ENCODE data around the gene CREB1. TPM values are rescaled to one million over a fixed set of nuclear protein-coding genes. Genes with fewer than 3 reads are reported as not detected.

CREB1 gene
- total and polyA plus RNA-seq, 10 of the 15 experiments (the other 5 are each of a cell fraction or from before 2014, with no cell fraction given), result 13.4 to 76.9 (median 39.5) TPM

DNA sequence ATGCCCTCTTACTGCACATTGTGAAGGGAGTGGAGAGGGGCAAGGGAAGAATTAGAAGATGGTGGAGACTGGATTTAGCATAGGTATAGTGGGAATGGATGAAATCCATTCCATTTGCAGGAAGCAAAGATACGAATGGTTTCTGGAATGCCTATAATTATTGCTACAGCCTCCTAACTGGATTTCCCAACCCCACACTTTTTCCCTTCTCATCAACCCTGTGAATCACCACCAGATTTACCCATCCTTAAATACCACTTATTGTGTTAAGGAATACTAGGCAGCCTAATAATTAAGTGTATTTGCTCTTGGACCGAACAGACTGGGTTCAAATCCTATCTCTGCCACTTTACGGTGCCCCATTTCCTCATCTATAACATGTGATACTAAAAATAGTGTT, 39.3 kb upstream of the CREB1 start:
- Histone ChIP-seq H3K9ac (ENCODE audit: control insufficient read depth, insufficient read depth, low read length) (no peak overlapping the region), H3K4me1 (ENCODE audit: control insufficient read depth, insufficient read depth, low read length) (peaks cover 1% of the 10 kb centered on the region), H3K4me3 (no peak overlapping the region), H3K79me2 (ENCODE audit: control insufficient read depth, insufficient read depth, low read length) (no peaks in the 10 kb centered on the region), H3K36me3 (ENCODE audit: control insufficient read depth in 2 of 2, insufficient read depth in 2 of 2, low read length in 1 of 2) (no peaks in the 10 kb centered on the region), H3K4me2 (ENCODE audit: control insufficient read depth, insufficient read depth) (no peak overlapping the region), H4K20me1 (ENCODE audit: control insufficient read depth, insufficient read depth) (no peaks in the 10 kb centered on the region), H3K27me3 (replicated peaks in 1 of 2; ENCODE audit: control insufficient read depth in 2 of 2, insufficient read depth in 2 of 2, low read length in 1 of 2) (no peaks in the 10 kb centered on the region), H2AFZ (ENCODE audit: control insufficient read depth, low read depth, low read length) (no peak overlapping the region), H3K9me3 (replicated peaks; ENCODE audit: control insufficient read depth, insufficient read depth, low read length) (no peaks in the 10 kb centered on the region), H3K27ac (ENCODE audit: control insufficient read depth, insufficient read depth) (no peak overlapping the region)
- ChIA-PET SMC1A (ENCODE audit: uncharacterized antibody, unreplicated experiment) (no interaction called here), CTCF (no interaction called here), RAD21 (ENCODE audit: unreplicated experiment) (no interaction called here), POLR2A (no interaction called here)
- BruUV-seq (replicated peaks), result no TSS peak
- no peak for DNase-seq (ENCODE audit: low read depth, low spot score)
- no peak for FAIRE-seq
- no peak for ATAC-seq
- TF ChIP-seq BHLHE40 (IDR thresholded peaks at IDR 0.05; ENCODE audit: borderline replicate concordance in 1 of 2, low read depth in 2 of 2, low read length in 1 of 2), result no peak
- TF ChIP-seq RB1 (IDR thresholded peaks at IDR 0.05; ENCODE audit: borderline replicate concordance), result no peak
- TF ChIP-seq SMAD1 (IDR thresholded peaks at IDR 0.05; ENCODE audit: low read depth, partially characterized antibody), result no peak
- TF ChIP-seq WRNIP1 (IDR thresholded peaks at IDR 0.05; ENCODE audit: borderline replicate concordance, low read depth, low read length), result no peak
- no peak for TF ChIP-seq SPI1 (IDR thresholded peaks at IDR 0.05; ENCODE audit: borderline replicate concordance, insufficient read depth, low read depth, low read length)
- in situ Hi-C loops (cut with MboI) (no loop called here), intact Hi-C loops (cut with micrococcal nuclease; ENCODE audit: unreplicated experiment) (no loop called here)
- WGBS (ENCODE audit: insufficient coverage, insufficient replicate concordance, low lambda C conversion rate, missing lambda C conversion rate), result 96% methylated on average over 3 of the region's 3 CpGs

DNA sequence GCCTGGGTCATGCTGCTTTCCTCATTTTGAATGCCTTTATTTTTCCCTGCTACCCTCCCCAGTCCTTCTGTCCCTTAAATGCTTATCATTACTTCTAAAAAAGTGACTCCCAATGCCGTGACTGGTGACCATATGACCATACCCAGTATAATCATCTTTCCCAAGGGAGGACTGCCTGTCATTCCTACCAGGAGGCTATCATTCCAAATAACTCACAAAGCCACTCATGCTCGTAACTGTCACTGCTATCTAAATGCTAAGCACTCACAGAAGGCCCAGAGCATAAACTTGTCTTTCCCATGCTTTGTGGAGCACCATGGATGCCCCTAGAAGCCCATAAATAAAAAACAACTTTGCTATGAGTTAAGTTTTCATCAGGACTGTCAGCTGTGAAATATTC, 38.7 kb upstream of the CREB1 start:
- CTCF ChIA-PET, result no interaction called here
- WGBS (ENCODE audit: insufficient coverage, insufficient replicate concordance, low lambda C conversion rate, missing lambda C conversion rate), result 44% methylated on average over 2 of the region's 2 CpGs
- FAIRE-seq (no peak), ATAC-seq (no peak), DNase-seq (ENCODE audit: low read depth, low spot score) (no peak)
- no peak overlapping the region for H2AFZ ChIP-seq (ENCODE audit: control insufficient read depth, low read depth, low read length)
- H3K4me1 ChIP-seq (ENCODE audit: control insufficient read depth, insufficient read depth, low read length), result no peaks in the 10 kb centered on the region
- no peaks in the 10 kb centered on the region for H3K9me3 ChIP-seq (replicated peaks; ENCODE audit: control insufficient read depth, insufficient read depth, low read length)
- no peak overlapping the region for H3K4me2 ChIP-seq (ENCODE audit: control insufficient read depth, insufficient read depth)
- no peak overlapping the region for H3K9ac ChIP-seq (ENCODE audit: control insufficient read depth, insufficient read depth, low read length)
- H3K27me3 ChIP-seq (replicated peaks in 1 of 2; ENCODE audit: control insufficient read depth in 2 of 2, insufficient read depth in 2 of 2, low read length in 1 of 2), result no peaks in the 10 kb centered on the region
- intact Hi-C loops (cut with micrococcal nuclease; ENCODE audit: unreplicated experiment) (no loop called here), in situ Hi-C loops (cut with MboI) (no loop called here)
- H3K27ac ChIP-seq (ENCODE audit: control insufficient read depth, insufficient read depth), result no peak overlapping the region
- POLR2A ChIA-PET, result no interaction called here
- RAD21 ChIA-PET (ENCODE audit: unreplicated experiment), result no interaction called here
- no peaks in the 10 kb centered on the region for H3K79me2 ChIP-seq (ENCODE audit: control insufficient read depth, insufficient read depth, low read length)
- SMC1A ChIA-PET (ENCODE audit: uncharacterized antibody, unreplicated experiment), result interaction anchor here (1.6 kb wide), 1 partner anchor 13 kb away, joined by 6 read pairs; no protein-coding TSS in a partner anchor
- no peaks in the 10 kb centered on the region for H3K36me3 ChIP-seq (ENCODE audit: control insufficient read depth in 2 of 2, insufficient read depth in 2 of 2, low read length in 1 of 2)
- BruUV-seq (replicated peaks), result no TSS peak
- no peaks in the 10 kb centered on the region for H4K20me1 ChIP-seq (ENCODE audit: control insufficient read depth, insufficient read depth)
- no peak overlapping the region for H3K4me3 ChIP-seq
- TF ChIP-seq NBN (IDR thresholded peaks at IDR 0.05), result no peak
- TF ChIP-seq POLR2AphosphoS5 (IDR thresholded peaks at IDR 0.05; ENCODE audit: low read length), result no peak
- TF ChIP-seq, protein P1, sequence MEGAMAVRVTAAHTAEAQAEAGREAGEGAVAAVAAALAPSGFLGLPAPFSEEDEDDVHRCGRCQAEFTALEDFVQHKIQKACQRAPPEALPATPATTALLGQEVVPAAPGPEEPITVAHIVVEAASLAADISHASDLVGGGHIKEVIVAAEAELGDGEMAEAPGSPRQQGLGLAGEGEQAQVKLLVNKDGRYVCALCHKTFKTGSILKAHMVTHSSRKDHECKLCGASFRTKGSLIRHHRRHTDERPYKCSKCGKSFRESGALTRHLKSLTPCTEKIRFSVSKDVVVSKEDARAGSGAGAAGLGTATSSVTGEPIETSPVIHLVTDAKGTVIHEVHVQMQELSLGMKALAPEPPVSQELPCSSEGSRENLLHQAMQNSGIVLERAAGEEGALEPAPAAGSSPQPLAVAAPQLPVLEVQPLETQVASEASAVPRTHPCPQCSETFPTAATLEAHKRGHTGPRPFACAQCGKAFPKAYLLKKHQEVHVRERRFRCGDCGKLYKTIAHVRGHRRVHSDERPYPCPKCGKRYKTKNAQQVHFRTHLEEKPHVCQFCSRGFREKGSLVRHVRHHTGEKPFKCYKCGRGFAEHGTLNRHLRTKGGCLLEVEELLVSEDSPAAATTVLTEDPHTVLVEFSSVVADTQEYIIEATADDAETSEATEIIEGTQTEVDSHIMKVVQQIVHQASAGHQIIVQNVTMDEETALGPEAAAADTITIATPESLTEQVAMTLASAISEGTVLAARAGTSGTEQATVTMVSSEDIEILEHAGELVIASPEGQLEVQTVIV (IDR thresholded peaks at IDR 0.05; ENCODE audit: borderline replicate concordance, partially characterized antibody), result no peak
- no peak for TF ChIP-seq TCF3 (IDR thresholded peaks at IDR 0.05; ENCODE audit: borderline replicate concordance, insufficient read depth, low read depth, low read length)
- TF ChIP-seq, protein P2, sequence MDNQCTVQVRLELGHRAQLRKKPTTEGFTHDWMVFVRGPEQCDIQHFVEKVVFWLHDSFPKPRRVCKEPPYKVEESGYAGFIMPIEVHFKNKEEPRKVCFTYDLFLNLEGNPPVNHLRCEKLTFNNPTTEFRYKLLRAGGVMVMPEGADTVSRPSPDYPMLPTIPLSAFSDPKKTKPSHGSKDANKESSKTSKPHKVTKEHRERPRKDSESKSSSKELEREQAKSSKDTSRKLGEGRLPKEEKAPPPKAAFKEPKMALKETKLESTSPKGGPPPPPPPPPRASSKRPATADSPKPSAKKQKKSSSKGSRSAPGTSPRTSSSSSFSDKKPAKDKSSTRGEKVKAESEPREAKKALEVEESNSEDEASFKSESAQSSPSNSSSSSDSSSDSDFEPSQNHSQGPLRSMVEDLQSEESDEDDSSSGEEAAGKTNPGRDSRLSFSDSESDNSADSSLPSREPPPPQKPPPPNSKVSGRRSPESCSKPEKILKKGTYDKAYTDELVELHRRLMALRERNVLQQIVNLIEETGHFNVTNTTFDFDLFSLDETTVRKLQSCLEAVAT (IDR thresholded peaks at IDR 0.05), result no peak
- no peak for TF ChIP-seq SMC3 (IDR thresholded peaks at IDR 0.05; ENCODE audit: borderline replicate concordance, low read length)
- TF ChIP-seq YBX1 (IDR thresholded peaks at IDR 0.05), result no peak
- no peak for TF ChIP-seq SREBF2 (IDR thresholded peaks at IDR 0.05; ENCODE audit: low read length)
- no peak for TF ChIP-seq HDGF (IDR thresholded peaks at IDR 0.05)
